GM10847 (cell line): ENCODE data around the gene GRB7.

ENCODE experiments used
- POLR2A ChIP-seq: IDR thresholded peaks from 2 replicates; pipeline ENCODE4 v1.6.1; 2011; ENCODE audit not compliant: insufficient read length; ENCODE audit errors: extremely low read depth

The GRB7 gene

DNA sequence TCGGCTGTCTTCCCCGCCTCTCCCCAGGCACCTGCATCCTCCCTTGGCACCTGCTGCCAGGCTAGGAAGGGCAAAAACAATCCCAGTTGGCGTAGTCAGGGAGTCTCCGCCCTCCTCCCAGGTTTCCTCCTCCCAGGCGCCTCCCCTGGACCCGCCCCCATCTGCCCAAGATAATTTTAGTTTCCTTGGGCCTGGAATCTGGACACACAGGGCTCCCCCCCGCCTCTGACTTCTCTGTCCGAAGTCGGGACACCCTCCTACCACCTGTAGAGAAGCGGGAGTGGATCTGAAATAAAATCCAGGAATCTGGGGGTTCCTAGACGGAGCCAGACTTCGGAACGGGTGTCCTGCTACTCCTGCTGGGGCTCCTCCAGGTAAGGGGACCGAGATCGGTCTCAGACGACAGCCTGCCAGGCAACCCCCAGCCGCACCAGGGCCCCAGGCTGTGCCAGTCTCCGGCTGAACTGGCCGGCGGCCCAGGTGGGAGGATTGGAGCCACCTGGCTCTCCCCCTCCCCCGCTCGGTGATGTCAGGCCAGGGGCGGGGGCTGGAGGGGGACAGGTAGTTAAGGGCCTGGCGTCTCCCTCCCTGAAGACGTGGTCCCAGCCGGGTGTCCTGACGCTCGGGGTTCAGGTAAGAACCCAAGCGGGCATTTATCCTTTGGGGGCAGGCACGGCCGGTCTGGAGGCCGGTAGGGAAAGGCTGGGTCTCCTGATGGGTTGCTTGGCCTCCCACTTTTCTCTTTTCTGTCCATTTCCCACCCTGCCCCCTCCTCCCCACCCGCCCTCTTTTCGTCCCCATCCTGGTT lies at the start of gene GRB7:
Gene GRB7, plus strand, starts transcription at position 179 of the 808 bp plus-strand sequence. CDS start 4,364 bp downstream, outside the sequence.
- no peak for TF ChIP-seq POLR2A

GRCh38 chr17:39688475-39688835 lies 49.3 kb upstream of the GRB7 start:
- TF ChIP-seq POLR2A: no peak

DNA sequence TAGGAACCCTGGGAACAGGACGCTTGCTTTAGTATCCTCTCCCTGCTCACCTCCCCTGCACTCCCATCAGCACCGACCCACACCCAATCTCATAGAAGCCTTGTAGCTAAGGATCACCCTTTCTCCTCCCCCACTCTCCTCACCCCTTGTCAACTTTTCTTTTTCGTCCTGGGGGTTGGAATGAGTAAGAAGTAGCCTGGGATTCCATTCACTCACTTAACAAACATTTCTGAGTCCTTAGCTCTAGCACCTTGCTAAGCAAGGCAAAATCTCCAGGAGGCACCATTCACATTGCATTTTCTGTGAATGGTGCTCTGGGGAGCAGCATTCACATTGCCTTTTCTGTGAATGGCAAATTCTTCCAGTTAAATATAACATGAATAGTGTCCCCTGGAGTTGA lies 48.8 kb upstream of the GRB7 start:
- TF ChIP-seq POLR2A: no peak

- no peak for TF ChIP-seq POLR2A
Measured at GRCh38 chr17:39694593-39694992, 43.1 kb upstream of the GRB7 start.

GRCh38 chr17:39695089-39695474 lies 42.7 kb upstream of the GRB7 start:
- no peak for TF ChIP-seq POLR2A

- TF ChIP-seq POLR2A: no peak
Measured at GRCh38 chr17:39696731-39697130, 41.0 kb upstream of the GRB7 start.

DNA sequence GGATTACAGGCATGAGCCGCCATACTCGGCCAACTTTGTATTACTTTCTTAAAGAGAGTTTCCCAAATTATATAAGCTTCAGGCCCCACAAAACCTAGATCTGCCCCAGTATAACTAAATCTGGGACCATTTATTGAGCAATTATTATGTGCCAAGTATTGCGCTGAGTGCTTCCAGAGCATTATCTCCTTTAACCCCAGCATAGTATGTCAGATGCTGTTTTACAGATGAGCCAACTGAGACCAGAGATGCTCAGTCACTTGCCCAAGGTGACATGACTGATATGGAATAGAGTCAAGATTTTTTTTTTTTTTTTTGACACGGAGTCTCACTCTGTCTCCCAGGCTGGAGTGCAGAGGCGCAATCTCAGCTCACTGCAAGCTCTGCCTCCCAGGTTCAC lies 39.8 kb upstream of the GRB7 start:
- TF ChIP-seq POLR2A: no peak

- no peak for TF ChIP-seq POLR2A
Measured at GRCh38 chr17:39699818-39700147, 38.0 kb upstream of the GRB7 start, which contains the start of gene ERBB2. TSS of gene ERBB2 (plus strand) at chr17:39700064. CDS start at chr17:39700239, 175 bp downstream.

DNA sequence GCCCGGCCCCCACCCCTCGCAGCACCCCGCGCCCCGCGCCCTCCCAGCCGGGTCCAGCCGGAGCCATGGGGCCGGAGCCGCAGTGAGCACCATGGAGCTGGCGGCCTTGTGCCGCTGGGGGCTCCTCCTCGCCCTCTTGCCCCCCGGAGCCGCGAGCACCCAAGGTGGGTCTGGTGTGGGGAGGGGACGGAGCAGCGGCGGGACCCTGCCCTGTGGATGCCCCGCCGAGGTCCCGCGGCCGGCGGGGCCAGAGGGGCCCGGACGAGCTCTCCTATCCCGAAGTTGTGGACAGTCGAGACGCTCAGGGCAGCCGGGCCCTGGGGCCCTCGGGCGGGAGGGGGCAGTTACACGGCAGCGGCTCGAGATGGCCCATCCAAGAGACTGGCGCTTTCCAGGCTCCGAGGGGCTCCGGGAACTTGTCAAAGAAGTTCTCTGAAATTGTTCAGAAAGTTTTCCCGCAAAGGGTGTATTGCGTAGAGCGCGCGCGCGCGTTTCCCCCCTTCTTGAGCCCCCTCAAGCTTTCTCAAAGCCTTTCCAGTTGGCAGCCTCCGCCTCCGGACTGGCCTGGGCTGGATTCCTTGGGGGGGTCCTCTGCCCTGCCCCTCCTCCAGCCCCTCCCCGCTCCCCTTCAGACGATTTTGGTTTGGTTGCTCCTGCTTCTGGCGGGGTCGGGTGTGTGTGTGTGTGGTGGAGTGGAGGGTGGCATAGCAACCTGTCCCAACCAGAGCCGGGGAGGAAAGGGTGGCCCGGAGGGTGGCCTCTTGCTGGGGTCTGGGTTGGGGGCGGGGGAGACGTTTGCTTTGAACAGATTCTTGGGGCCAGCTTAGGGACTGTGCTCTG lies 37.4 kb upstream of the GRB7 start:
- no peak for TF ChIP-seq POLR2A

DNA sequence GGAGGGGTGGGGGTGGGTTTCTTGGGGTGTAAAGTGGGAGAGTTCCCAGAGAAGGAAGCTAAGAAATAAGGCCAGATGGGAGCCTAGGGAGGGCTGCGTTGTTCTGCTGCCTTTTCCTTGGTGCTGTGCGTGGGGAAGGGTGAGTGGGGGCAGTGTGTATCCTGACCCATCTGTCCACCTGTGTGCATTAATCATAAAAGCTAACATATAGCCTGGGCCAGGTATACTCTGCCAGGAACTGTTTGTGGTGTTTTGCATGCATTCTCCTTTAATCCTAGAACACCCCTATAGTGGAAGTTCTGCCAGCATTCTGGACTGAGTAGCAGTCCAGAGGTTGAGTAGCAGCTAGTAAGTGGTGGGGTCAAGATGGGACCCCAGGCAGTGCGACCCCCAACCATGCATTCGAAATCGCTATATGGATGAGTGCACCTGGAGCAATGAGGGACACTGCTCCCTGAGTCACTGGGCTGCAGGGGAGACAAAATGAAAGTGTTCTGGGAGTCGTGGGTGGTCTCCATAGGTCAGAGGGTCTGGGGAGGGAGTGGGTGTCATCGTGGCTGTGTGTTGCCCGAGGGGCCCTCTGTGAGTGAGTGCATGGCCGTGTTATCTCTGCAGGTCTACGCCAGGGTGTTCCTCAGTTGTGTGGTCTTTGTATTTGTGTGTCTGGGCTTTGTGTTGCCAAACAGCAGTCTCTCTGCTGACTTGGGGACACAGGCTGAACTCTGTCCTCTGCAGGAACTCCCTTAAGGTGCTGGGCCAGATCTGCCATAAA lies 36.5 kb upstream of the GRB7 start:
- no peak for TF ChIP-seq POLR2A

DNA sequence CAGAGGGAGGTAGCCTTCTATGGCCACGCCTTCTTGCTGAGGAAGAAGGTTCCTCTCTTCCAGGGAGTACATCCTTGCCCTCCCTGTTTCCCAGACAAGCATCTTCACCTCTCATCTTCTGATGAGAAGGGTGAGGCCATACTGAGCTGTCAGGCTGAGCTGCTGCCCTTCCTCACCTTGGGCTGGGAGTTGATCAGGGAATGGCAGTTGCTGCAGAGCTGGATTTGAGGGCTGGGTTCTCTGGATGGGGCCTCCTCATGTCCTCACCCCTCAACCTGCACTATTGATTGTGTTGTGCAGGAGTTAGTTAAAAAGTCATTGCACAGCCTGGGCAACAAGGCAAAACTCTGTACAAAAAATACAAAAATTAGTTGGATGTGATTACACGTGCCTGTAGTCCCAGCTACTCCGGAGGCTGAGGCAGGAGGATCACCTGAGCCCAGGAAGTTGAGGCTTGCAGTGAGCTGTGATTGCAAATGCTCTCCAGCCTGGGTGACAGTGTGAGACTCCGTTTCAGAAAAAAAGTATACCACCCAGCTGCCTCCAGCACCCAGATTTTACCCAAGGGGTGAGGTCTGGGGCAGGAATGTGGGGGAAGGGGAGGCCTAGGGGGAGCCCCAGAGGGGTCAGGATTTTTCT lies 35.8 kb upstream of the GRB7 start:
- no peak for TF ChIP-seq POLR2A

GRCh38 chr17:39702901-39703893 lies 34.5 kb upstream of the GRB7 start:
- no peak for TF ChIP-seq POLR2A

- no peak for TF ChIP-seq POLR2A
Measured at GRCh38 chr17:39703913-39704312, 33.8 kb upstream of the GRB7 start.

DNA sequence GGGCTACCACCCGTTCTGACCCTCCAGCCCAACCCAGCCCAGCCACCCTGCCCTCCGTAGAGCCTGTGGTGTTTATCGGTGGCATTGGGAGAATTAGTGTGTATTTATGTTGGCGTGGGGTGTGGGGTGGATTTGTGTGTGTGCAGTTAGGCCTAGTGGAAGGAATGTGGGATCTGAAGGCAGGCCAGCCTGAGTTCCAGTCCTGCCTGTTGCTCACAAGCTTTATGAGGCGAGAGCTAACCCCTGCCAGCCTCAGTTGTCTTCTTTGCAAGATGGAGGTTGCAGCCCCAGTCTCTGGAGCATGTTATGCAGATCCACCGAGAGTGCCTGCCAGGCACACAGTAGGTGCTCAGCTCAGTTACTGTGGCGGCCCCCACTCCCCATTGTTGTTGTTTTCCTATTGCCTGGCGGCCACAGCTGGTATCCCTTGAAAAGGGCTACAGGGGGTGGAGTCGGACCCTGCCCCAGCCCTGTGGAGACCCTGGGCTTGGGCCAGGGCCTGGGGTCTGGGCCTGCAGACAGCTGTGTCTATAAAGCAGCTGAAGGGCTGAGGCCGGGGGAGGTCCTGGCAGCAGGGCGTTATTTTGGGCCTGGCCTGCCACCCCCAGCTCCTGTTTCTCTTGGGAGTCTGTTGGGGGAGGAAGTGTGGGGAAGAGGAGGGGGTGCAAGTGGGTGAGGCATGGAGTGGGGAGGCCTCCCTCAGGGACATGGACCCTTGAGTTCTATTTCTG lies 32.8 kb upstream of the GRB7 start:
- TF ChIP-seq POLR2A: no peak
